Measurements from ENCODE around the gene EEFSEC.

DNA sequence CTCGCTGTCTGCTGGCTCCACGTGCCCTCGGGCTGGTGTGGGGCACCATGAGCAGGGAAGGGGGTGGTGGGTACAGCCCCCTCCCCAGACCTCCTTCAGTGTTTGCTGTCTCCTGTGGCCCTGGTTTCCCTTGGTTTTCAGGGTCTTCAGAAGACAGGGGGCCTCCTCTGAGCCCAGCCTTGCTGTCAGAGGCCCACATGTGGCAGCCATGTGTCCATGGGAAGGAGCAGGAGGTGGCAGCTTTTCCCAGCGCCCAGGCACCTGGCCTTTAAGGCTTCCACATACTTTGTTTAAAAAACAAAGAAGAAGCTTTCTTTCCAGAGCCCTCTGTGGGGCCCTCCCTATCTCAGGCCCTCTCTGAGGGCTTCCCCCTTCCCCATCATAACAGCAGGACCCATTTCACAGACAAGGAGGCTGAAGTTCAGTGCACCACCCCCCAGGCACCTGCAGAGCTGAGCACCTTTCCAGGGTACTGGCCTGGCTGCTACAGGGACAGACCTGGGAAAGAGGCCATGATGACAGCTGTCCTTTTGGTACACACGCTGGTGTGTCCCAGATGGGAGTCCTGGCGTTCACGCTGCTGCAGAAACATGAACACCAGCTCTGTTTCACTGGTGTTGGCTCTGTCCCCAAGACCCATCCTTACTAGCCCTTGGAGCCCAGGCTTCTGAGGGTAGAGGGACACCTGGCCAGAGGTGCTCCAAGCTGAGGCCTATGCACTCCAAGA is 239.7 kb downstream of the EEFSEC start:
- TF ChIP-seq, protein P1, sequence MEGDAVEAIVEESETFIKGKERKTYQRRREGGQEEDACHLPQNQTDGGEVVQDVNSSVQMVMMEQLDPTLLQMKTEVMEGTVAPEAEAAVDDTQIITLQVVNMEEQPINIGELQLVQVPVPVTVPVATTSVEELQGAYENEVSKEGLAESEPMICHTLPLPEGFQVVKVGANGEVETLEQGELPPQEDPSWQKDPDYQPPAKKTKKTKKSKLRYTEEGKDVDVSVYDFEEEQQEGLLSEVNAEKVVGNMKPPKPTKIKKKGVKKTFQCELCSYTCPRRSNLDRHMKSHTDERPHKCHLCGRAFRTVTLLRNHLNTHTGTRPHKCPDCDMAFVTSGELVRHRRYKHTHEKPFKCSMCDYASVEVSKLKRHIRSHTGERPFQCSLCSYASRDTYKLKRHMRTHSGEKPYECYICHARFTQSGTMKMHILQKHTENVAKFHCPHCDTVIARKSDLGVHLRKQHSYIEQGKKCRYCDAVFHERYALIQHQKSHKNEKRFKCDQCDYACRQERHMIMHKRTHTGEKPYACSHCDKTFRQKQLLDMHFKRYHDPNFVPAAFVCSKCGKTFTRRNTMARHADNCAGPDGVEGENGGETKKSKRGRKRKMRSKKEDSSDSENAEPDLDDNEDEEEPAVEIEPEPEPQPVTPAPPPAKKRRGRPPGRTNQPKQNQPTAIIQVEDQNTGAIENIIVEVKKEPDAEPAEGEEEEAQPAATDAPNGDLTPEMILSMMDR (IDR thresholded peaks at IDR 0.05 in 8 of 11, conservative IDR thresholded peaks at IDR 0.05 in 3 of 11): no peak
- no peak for TF ChIP-seq POLR2AphosphoS5 (IDR thresholded peaks at IDR 0.05)
